AG09319 (cell line): ENCODE measurements around the gene SGCE.

Source experiments
- DNase-seq: peaks from one replicate; pipeline ENCODE4 v3.0.0-alpha.2; 2010; ENCODE audit warnings: low read depth; ENCODE audit errors: extremely low read depth
- TF ChIP-seq, protein P1 (sequence below): IDR thresholded peaks from 2 replicates; pipeline ENCODE4 v1.5.1; 2011; ENCODE audit warnings: low read depth, mild to moderate bottlenecking, inconsistent platforms, low read length, moderate library complexity

SGCE gene

GRCh38 chr7:94669773-94670495 is 14.0 kb upstream of the SGCE start:
- no peak for DNase-seq
- TF ChIP-seq, protein P1, sequence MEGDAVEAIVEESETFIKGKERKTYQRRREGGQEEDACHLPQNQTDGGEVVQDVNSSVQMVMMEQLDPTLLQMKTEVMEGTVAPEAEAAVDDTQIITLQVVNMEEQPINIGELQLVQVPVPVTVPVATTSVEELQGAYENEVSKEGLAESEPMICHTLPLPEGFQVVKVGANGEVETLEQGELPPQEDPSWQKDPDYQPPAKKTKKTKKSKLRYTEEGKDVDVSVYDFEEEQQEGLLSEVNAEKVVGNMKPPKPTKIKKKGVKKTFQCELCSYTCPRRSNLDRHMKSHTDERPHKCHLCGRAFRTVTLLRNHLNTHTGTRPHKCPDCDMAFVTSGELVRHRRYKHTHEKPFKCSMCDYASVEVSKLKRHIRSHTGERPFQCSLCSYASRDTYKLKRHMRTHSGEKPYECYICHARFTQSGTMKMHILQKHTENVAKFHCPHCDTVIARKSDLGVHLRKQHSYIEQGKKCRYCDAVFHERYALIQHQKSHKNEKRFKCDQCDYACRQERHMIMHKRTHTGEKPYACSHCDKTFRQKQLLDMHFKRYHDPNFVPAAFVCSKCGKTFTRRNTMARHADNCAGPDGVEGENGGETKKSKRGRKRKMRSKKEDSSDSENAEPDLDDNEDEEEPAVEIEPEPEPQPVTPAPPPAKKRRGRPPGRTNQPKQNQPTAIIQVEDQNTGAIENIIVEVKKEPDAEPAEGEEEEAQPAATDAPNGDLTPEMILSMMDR: no peak

- TF ChIP-seq, protein P1: no peak
- no peak for DNase-seq
These were observed 11.1 kb upstream of the SGCE start for GRCh38 chr7:94666879-94667587.

GRCh38 chr7:94665426-94665825 is 9.5 kb upstream of the SGCE start:
- TF ChIP-seq, protein P1: no peak
- no peak for DNase-seq

- TF ChIP-seq, protein P1: no peak
- DNase-seq: no peak
These were observed 8.1 kb upstream of the SGCE start for GRCh38 chr7:94664023-94664422.

- DNase-seq: no peak
- TF ChIP-seq, protein P1: no peak
These were observed 6.6 kb upstream of the SGCE start for GRCh38 chr7:94662548-94662947.

- DNase-seq: no peak
- TF ChIP-seq, protein P1: no peak
These were observed 4.1 kb upstream of the SGCE start for GRCh38 chr7:94660006-94660405.

DNA sequence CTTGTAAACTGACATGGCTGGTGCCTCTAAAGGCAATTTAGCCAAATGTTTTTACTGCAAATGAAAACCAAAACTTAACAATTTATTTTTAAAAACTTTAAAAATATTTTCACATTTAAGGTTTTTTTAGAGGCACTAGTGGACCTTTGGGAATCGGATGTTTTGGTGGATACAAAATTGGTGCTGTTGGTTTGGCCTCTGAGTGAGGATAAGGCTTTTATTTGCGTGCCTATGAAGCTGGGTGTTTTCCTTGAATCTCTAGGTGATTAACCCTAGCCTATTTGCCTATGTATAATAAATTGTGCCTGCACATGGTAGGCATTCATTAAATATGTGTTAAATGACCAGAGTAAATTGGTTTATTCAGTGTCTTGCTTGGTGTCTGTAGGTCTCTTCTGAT is 2.9 kb upstream of the SGCE start:
- TF ChIP-seq, protein P1: no peak
- no peak for DNase-seq
